Uterus (tissue), 2 donors: ENCODE results near the gene CLRN1.

Experiments used
- CTCF ChIP-seq, 4 experiments: fragments of 200-600 bp in 2 of 4; fragments of 450-650 bp in 2 of 4; sonication (generic) in 2 of 4; IDR thresholded peaks; one replicate each; pipeline ENCODE4 v1.5.1; 2016 to 2019; ENCODE audit warnings: antibody characterized with exemption in 4 of 4, mild to moderate bottlenecking in 2 of 4, moderate library complexity in 1 of 4
- POLR2A ChIP-seq, 2 donors: fragments of 450-650 bp; IDR thresholded peaks; one replicate each; pipeline ENCODE4 v1.6.1; 2016; ENCODE audit warnings: antibody characterized with exemption in 2 of 2, mild to moderate bottlenecking in 1 of 2, moderate library complexity in 1 of 2

DNA sequence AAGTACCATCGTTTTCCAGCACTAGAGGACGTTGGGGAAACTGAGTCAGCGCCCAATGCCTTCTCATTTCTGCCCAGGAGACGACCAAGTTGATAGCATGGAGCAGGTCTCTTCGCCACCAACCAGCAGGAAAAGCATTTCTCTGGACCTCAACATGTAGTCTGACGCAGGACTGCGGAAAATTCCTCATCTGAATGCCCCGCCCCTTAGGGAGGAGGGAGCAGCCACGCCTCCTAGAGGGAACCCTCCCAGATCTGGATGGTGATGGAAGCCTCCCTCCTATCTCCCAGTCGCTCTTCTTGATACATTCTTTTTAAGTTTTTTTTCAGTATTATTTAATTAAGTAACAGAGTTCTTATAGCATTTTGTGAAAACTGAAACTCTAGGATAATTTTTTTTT is 49.9 kb downstream of the CLRN1 start:
- TF ChIP-seq CTCF (IDR thresholded peaks at IDR 0.05), result no peak
- no peak for TF ChIP-seq POLR2A (IDR thresholded peaks at IDR 0.05)
